Kidney (tissue), 14 donors: Measurements from ENCODE around the gene DEFB124. TPM values are rescaled to one million over a fixed set of nuclear protein-coding genes. Genes with fewer than 3 reads are reported as not detected.

Experiments
- DNase-seq, 5 donors: peaks; one replicate each; pipeline ENCODE4 v3.0.0-alpha.2; 2013 to 2020
- FAIRE-seq: peaks from 2 replicates; lab custom pipeline; 2012; peaks lifted over from hg19 to GRCh38; lab: Jason Lieb, UNC
- H3K27ac ChIP-seq, 2 donors: one replicate each; pipeline ENCODE4 v1.7.0; 2013; ENCODE audit warnings: low read depth in 2 of 2, low read length in 2 of 2, inconsistent platforms in 1 of 2
- H3K27me3 ChIP-seq: one replicate; pipeline ENCODE4 v1.7.1; 2013; ENCODE audit warnings: low read length, inconsistent platforms; ENCODE audit not compliant: control insufficient read depth, insufficient read depth
- H3K36me3 ChIP-seq, 3 donors: one replicate each; pipeline versions ENCODE4 v1.7.0 to v1.7.1; 2013; ENCODE audit warnings: low read length in 3 of 3, control low read depth in 1 of 3, inconsistent platforms in 1 of 3; ENCODE audit not compliant: insufficient read depth in 3 of 3, control insufficient read depth in 2 of 3
- H3K4me1 ChIP-seq, 3 donors: one replicate each; pipeline versions ENCODE4 v1.7.0 to v1.7.1; 2013; ENCODE audit warnings: low read length in 3 of 3, inconsistent platforms in 1 of 3, low read depth in 1 of 3; ENCODE audit not compliant: control insufficient read depth in 2 of 3, insufficient read depth in 2 of 3
- H3K4me3 ChIP-seq, 3 donors: one replicate each; pipeline versions ENCODE4 v1.7.0 to v1.8.1; 2013; ENCODE audit warnings: low read length in 3 of 3, control low read depth in 1 of 3, inconsistent platforms in 1 of 3
- H3K9ac ChIP-seq, 3 donors: one replicate each; pipeline versions ENCODE4 v1.7.0 to v1.7.1; 2013; ENCODE audit warnings: low read length in 3 of 3, control low read depth in 1 of 3, inconsistent platforms in 1 of 3
- H3K9me3 ChIP-seq, 3 donors: one replicate each; pipeline versions ENCODE4 v1.7.0 to v1.7.1; 2013; ENCODE audit warnings: low read length in 3 of 3, control low read depth in 1 of 3, inconsistent platforms in 1 of 3; ENCODE audit not compliant: control insufficient read depth in 2 of 3, insufficient read depth in 1 of 3
- intact Hi-C: fragments of 100-400 bp; cut with DNase I; formaldehyde crosslinking; loops from one replicate; pipeline ENCODE4 v1.11.1; 2022
- polyA plus RNA-seq: library from polyadenylated mRNA; stranded (reverse); fragments of 350-450 nt; fragmentation: Illumina TruSeq; extraction: RNeasy Lipid Tissue Mini Kit (QIAGEN cat#74804); gene quantifications from one replicate; pipeline ENCODE4 v1.2.3, GENCODE V29; 2014; ENCODE audit warnings: low read depth, low replicate concordance; ENCODE audit not compliant: insufficient read depth
- total RNA-seq: library from RNA; stranded (reverse); fragmentation: NEBNext Ultra II Directional; extraction: Animal tissue kit (Norgen Biotek cat#: 25700); gene quantifications from one replicate; pipeline ENCODE4 v1.2.1, GENCODE V29; 2021
- TF ChIP-seq, protein P1 (sequence below): IDR thresholded peaks from 3 replicates; pipeline ENCODE4 v1.5.1; 2012; ENCODE audit warnings: mild to moderate bottlenecking, moderate library complexity, borderline replicate concordance; ENCODE audit not compliant: insufficient read depth; ENCODE audit errors: extremely low read depth
- donor health status: control.
- donor health status: control.
- donor health status: control.
- donor health status: control.
- donor health status: control.
- donor health status: DM: yes; HTN: yes; CAD: no.
- donor health status: Normal renal cell carcinoma (clear cell type).

Gene DEFB124
- total and polyA plus RNA-seq, 2 donors from 2014 or later = 2.5 TPM; not detected in 1

GRCh38 chr20:31497838-31498540, 23.1 kb upstream of the DEFB124 start:
- no peak overlapping the region for H3K9ac ChIP-seq
- TF ChIP-seq, protein P1, sequence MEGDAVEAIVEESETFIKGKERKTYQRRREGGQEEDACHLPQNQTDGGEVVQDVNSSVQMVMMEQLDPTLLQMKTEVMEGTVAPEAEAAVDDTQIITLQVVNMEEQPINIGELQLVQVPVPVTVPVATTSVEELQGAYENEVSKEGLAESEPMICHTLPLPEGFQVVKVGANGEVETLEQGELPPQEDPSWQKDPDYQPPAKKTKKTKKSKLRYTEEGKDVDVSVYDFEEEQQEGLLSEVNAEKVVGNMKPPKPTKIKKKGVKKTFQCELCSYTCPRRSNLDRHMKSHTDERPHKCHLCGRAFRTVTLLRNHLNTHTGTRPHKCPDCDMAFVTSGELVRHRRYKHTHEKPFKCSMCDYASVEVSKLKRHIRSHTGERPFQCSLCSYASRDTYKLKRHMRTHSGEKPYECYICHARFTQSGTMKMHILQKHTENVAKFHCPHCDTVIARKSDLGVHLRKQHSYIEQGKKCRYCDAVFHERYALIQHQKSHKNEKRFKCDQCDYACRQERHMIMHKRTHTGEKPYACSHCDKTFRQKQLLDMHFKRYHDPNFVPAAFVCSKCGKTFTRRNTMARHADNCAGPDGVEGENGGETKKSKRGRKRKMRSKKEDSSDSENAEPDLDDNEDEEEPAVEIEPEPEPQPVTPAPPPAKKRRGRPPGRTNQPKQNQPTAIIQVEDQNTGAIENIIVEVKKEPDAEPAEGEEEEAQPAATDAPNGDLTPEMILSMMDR = no peak
- H3K4me3 ChIP-seq = no peak overlapping the region
- DNase-seq = peak in 1 of 5 donors; percentile 84
- no peaks in the 10 kb centered on the region for H3K27me3 ChIP-seq
- no peak overlapping the region for H3K27ac ChIP-seq
- H3K9me3 ChIP-seq = no peaks in the 10 kb centered on the region
- H3K4me1 ChIP-seq = peaks cover 0 to 3% (median 0%) of the 10 kb centered on the region in 3 donors
- no peak for FAIRE-seq
- no peaks in the 10 kb centered on the region for H3K36me3 ChIP-seq
- intact Hi-C loops = no loop called here

DNA sequence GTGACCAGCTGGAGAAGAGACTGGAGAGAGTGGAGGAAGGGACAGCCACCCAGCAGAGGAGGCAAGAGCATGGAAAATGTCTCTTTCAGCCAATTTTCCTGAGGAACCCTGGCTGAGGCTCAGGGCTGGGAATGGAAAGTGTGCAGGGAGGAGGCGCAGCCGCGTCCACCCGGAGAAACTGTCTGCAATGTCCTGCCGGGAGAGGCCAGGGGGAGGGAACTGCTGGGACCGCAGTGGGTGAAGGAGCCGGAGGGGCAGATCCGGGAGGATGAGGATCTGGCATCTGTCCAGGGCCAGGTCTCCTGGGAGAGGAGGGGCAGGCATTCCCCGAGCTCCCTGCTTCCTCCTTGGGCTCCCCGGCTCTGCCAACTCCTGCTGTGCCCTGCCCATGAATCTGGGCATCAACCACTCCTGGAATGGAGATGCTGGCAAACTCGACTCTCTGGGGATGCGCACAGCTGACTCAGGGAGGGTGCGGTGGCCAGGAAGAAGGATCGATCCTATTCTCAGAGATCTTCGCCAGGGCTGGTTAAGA, 21.9 kb upstream of the DEFB124 start:
- no peak overlapping the region for H3K9ac ChIP-seq
- no peak overlapping the region for H3K4me3 ChIP-seq
- FAIRE-seq = no peak
- intact Hi-C loops = no loop called here
- TF ChIP-seq, protein P1 = no peak
- peak in 2 of 5 donors; percentile 53 to 94 for DNase-seq
- H3K9me3 ChIP-seq = no peaks in the 10 kb centered on the region
- H3K4me1 ChIP-seq = peaks cover 0 to 3% (median 0%) of the 10 kb centered on the region in 3 donors
- H3K36me3 ChIP-seq = no peaks in the 10 kb centered on the region
- no peaks in the 10 kb centered on the region for H3K27me3 ChIP-seq
- peak overlapping the region; percentile 22 to 47 for H3K27ac ChIP-seq

GRCh38 chr20:31494131-31494530, 19.2 kb upstream of the DEFB124 start:
- Histone ChIP-seq H3K27ac (no peak overlapping the region), H3K4me1 (peaks cover 0 to 3% (median 0%) of the 10 kb centered on the region in 3 donors), H3K4me3 (no peak overlapping the region), H3K9me3 (no peaks in the 10 kb centered on the region), H3K9ac (no peak overlapping the region), H3K27me3 (no peaks in the 10 kb centered on the region), H3K36me3 (no peaks in the 10 kb centered on the region)
- TF ChIP-seq, protein P1 = no peak
- DNase-seq (peak in 1 of 5 donors; percentile 45), FAIRE-seq (no peak)
- intact Hi-C loops = no loop called here
